ENCODE results near the gene SLX4. TPM values are rescaled to one million over a fixed set of nuclear protein-coding genes. Genes with fewer than 3 reads are reported as not detected.

SLX4 gene
- total RNA-seq, 1 donor from 2014 or later = 11.8 TPM

DNA sequence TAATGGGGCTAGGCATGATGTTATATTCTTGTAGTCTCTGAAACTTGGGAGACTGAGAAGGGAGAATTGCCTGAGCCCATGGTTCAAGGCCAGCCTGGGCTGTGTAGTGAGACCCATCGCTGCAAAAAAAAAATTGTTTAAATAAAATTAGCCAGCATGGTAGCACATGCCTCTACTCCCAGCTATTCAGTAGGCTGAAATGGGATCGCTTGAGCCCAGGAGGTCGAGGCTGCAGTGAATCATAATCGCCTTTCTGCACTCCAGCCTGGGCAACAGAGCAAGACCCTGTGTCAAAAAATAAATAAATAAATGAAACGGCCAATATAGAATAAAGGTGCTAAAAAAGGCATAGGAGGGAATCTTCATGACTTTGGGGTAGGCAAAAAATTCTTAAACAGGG, 13.9 kb upstream of the SLX4 start:
- TF ChIP-seq, protein P1, sequence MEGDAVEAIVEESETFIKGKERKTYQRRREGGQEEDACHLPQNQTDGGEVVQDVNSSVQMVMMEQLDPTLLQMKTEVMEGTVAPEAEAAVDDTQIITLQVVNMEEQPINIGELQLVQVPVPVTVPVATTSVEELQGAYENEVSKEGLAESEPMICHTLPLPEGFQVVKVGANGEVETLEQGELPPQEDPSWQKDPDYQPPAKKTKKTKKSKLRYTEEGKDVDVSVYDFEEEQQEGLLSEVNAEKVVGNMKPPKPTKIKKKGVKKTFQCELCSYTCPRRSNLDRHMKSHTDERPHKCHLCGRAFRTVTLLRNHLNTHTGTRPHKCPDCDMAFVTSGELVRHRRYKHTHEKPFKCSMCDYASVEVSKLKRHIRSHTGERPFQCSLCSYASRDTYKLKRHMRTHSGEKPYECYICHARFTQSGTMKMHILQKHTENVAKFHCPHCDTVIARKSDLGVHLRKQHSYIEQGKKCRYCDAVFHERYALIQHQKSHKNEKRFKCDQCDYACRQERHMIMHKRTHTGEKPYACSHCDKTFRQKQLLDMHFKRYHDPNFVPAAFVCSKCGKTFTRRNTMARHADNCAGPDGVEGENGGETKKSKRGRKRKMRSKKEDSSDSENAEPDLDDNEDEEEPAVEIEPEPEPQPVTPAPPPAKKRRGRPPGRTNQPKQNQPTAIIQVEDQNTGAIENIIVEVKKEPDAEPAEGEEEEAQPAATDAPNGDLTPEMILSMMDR (IDR thresholded peaks at IDR 0.05; ENCODE audit: unreplicated experiment) = no peak
- Mint-ChIP-seq H3K27me3 (ENCODE audit: unreplicated experiment) (no peaks in the 10 kb centered on the region), H3K9me3 (ENCODE audit: unreplicated experiment) (no peaks in the 10 kb centered on the region), H3K4me1 (ENCODE audit: unreplicated experiment) (peaks cover 12% of the 10 kb centered on the region), H3K36me3 (ENCODE audit: low read depth, unreplicated experiment) (no peaks in the 10 kb centered on the region), H3K27ac (ENCODE audit: unreplicated experiment) (no peak overlapping the region), H3K4me3 (ENCODE audit: unreplicated experiment) (no peak overlapping the region)
- DNase-seq (ENCODE audit: low spot score) = no peak

DNA sequence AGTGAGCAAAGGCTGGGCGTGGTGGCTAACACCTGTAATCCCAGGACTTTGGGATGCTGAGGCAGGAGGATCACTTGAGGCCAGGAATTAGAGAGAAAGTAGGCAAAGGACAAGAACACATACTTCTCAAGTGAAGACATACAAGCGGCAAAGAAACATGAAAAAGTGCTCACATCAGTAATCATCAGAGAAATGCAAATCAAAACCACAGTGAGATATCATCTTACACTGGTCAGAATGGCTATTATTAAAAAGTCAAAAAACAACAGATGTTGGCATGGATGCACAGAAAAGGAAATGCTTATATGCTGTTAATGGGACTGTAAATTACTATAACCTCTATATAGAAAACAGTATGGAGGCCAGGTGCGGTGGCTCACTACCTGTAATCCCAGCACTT, 12.2 kb upstream of the SLX4 start:
- H3K9me3 Mint-ChIP-seq (ENCODE audit: unreplicated experiment) = no peaks in the 10 kb centered on the region
- H3K4me1 Mint-ChIP-seq (ENCODE audit: unreplicated experiment) = peaks cover 12% of the 10 kb centered on the region
- DNase-seq (ENCODE audit: low spot score) = no peak
- H3K27me3 Mint-ChIP-seq (ENCODE audit: unreplicated experiment) = no peaks in the 10 kb centered on the region
- H3K4me3 Mint-ChIP-seq (ENCODE audit: unreplicated experiment) = no peak overlapping the region
- H3K36me3 Mint-ChIP-seq (ENCODE audit: low read depth, unreplicated experiment) = no peaks in the 10 kb centered on the region
- TF ChIP-seq, protein P1 (IDR thresholded peaks at IDR 0.05; ENCODE audit: unreplicated experiment) = no peak
- no peak overlapping the region for H3K27ac Mint-ChIP-seq (ENCODE audit: unreplicated experiment)

DNA sequence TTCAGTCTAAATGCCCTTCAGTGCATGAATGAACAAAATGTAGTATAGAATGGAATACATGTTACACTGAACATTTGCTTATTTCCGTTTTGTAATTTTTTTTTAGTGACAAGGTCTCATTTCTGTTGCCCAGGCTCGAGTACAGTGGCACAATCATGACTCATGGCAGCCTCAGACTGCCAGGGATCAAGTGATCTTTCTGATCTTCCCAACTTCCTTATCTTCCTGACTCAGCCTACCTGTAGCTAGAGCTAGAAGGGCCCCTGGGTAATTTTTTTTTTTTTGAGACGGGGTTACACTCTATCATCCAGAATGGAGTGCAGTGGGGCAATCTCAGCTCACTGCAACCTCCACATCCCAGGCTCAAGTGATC, 7.3 kb upstream of the SLX4 start:
- no peak for DNase-seq (ENCODE audit: low spot score)
- Mint-ChIP-seq H3K4me3 (ENCODE audit: unreplicated experiment) (no peak overlapping the region), H3K36me3 (ENCODE audit: low read depth, unreplicated experiment) (peaks cover 5% of the 10 kb centered on the region), H3K9me3 (ENCODE audit: unreplicated experiment) (no peaks in the 10 kb centered on the region), H3K4me1 (ENCODE audit: unreplicated experiment) (peaks cover 5% of the 10 kb centered on the region), H3K27me3 (ENCODE audit: unreplicated experiment) (no peaks in the 10 kb centered on the region), H3K27ac (ENCODE audit: unreplicated experiment) (no peak overlapping the region)
- TF ChIP-seq, protein P1 (IDR thresholded peaks at IDR 0.05; ENCODE audit: unreplicated experiment) = no peak

DNA sequence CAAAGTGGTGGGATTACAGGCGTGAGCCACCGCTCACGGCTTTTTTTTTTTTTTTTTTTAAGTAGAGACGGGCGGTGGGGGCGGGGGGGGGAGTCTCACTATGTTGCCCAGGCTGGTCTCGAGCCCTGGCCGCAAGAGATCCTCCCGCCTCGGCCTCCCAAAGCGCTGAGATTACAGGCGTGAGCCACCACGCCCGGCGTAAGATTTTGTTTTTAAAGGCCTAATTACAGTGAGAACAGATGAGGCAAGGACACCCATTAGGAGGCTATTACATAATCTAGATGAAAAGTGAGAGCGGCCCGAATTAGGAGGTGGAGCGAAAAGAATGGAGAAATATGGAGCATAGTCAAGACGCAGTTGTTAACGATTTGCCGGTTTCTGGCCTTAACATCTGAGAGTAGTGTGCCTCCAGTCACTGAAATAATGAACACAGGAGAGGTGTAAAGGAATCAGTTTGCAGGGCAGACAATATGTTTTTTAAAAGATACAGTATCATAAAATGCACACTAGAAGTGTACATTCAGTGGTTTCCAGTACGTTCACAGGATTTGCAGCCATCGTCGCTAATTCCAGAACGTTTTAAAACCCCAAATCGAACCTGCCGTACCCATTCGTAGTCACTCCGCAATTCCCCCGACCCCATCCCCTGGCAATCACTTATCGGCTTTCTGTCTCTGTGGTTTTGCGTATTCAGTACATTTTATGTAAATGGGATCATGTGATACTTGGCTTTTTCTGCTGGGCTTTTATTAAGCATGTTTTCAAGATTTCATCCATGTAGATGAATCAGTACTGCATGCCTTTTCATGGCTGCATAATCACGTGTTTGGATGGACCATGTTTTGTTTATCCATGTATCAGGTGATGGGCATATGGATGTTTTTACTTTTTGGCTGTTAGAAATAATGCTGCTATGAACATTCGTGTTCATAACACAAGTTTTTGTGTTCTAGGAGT, 1.4 kb upstream of the SLX4 start:
- DNase-seq (ENCODE audit: low spot score) = no peak
- Mint-ChIP-seq H3K27me3 (ENCODE audit: unreplicated experiment) (peaks cover 6% of the 10 kb centered on the region), H3K4me1 (ENCODE audit: unreplicated experiment) (peaks cover 36% of the 10 kb centered on the region), H3K36me3 (ENCODE audit: low read depth, unreplicated experiment) (peaks cover 21% of the 10 kb centered on the region), H3K9me3 (ENCODE audit: unreplicated experiment) (no peaks in the 10 kb centered on the region), H3K4me3 (ENCODE audit: unreplicated experiment) (peak overlapping the region; percentile 99), H3K27ac (ENCODE audit: unreplicated experiment) (peak overlapping the region; percentile 99)
- TF ChIP-seq, protein P1 (IDR thresholded peaks at IDR 0.05; ENCODE audit: unreplicated experiment) = no peak

DNA sequence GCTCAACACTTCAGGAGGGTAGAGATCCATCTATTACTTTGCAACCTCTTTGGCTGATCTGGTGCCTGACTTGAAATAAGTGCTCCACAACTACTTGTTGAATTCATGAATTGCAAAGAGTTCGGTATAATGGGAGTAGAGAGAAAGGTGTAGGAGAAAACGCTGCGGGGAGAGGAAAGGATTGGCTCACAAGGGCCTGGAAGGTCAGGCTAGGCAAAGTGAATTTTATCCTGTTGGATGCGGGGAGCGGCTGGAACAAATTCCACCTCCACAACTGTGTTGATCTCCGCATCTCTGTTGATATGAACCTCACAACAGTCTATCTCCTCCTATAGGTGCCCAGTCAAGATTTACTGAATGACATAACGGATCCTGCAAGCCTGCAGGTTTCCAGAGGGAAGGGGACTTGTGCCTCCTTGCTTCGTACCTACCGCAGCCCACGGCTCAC, 684 bp downstream of the SLX4 start:
- Mint-ChIP-seq H3K36me3 (ENCODE audit: low read depth, unreplicated experiment) (peaks cover 20% of the 10 kb centered on the region), H3K27me3 (ENCODE audit: unreplicated experiment) (peaks cover 6% of the 10 kb centered on the region), H3K9me3 (ENCODE audit: unreplicated experiment) (no peaks in the 10 kb centered on the region), H3K4me1 (ENCODE audit: unreplicated experiment) (peaks cover 36% of the 10 kb centered on the region), H3K4me3 (ENCODE audit: unreplicated experiment) (peak overlapping the region; percentile 94), H3K27ac (ENCODE audit: unreplicated experiment) (peak overlapping the region; percentile 89)
- no peak for DNase-seq (ENCODE audit: low spot score)
- TF ChIP-seq, protein P1 (IDR thresholded peaks at IDR 0.05; ENCODE audit: unreplicated experiment) = no peak
